Measurements from ENCODE around the gene MSANTD3.
"Not testable (repeated sequence)": the region's sequence is repeated elsewhere in the genome, so short reads cannot be mapped to it uniquely, and the experiment has no call there.

MSANTD3 gene

DNA sequence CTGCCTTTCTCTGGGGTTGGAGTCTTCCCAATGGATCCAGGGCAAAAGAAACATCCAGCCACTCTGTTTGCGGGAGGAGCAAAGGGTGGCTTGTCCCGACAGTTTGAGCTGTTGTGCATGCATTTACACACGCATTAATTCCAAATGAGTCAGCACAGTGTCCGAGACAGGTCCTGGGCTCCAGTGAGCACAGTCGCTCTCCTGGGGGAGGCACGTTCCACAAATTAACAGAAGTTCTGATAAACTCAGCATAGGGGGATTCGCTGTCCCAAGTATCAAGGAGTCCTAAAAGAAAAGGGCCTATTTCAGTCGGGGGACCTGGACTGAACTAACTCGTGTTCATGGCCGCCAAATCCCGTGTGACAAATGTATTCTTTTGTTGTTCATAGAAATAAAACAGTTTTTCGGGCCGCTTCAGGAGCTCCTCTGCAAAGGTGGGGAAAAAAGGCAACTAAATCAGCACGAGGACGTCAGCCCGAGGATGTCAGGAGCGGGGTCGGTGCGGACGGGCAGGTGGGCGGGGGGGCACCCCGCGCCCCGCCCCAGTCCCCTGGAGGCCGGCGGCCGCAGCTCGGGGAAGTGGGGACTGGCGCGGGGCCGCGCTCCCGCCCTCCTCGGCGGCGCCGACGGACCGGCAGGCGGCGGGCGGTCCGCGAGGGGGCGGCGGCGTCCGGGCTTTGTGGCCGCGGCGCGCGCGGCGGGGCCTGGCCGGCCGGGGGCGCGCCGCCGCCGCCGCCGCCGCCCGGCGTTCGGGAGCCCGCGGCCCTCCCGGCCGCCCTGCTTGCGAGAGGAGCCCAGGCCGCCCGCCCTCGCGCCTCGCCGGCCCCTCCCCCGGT, at the start of gene MSANTD3:
TSS of gene MSANTD3 (plus strand) at position 614 of the 836 bp plus-strand sequence. CDS start 14,796 bp downstream, outside the sequence.
- peak; percentile 63 for DNase-seq

DNA sequence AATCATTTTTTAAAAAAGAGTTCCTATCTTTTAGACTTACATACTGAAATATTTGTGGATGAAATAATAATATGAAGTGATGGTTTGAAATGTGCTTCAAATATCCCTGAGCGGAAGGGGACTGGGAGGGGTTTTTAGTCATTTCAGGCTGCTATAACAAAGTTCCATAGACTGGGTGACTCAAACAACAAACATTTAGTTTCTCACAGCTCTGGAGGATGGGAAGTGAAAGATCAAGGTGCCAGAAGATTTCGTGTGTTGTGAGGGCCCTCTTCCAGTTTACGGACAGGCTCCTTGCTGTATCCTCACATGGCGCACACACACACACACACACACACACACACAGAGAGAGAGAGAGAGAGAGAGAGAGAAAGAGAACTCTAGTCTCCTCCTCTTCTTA, 47.1 kb upstream of the MSANTD3 start:
- no peak for DNase-seq

GRCh38 chr9:100392989-100393388, 34.0 kb upstream of the MSANTD3 start:
- DNase-seq, result not testable (repeated sequence)

DNA sequence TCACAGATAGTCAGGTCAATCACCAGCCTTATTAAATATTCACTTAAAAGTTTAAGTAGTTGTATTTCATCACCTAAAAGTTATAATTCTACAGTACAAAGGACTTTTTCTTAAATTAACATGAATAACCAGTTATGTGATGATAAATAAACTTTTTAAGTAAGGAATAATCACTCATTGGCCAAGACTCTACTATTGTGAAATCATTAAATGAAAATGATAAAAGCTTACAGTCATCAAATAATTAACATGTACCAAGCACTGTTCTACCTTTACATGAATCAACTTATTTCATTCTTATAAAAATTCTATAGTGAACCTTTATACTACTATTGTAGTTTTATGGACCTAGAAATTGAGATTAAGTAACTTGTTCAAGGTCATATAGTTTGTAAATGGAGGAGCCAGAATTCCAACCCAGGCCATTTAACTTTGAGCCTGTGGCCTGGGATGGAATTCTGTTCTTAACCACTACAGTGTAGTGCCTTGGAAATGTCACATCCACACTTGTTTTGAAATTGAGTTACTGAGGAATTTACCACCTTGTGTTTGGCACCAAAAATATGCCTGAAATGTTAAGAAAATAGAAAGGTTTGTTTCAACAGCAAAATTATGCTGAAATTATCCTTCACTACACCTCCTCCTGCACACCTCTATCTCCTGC, 32.8 kb upstream of the MSANTD3 start:
- no peak for DNase-seq

DNA sequence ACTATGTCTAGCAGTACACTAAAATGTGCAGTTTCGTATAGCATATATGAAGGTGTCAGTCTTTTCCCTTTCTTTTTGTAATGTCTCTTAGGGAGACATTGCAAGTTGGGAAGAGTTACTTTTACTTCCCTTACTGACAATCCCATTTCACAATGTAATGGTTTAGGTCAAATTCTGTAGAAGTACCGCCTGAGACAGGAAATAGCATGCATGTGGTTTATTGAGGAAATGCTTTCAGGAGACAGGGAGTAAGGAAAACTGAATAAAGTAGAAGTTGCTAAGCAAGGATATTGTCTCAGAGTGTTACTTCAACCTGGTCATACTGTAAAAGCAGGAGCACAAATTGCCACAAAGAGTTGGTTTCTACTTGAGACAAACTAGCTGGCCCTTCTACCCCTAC, 32.1 kb upstream of the MSANTD3 start:
- DNase-seq, result no peak

GRCh38 chr9:100396769-100397168, 30.2 kb upstream of the MSANTD3 start:
- DNase-seq, result no peak

GRCh38 chr9:100397529-100398266, 29.2 kb upstream of the MSANTD3 start:
- no peak for DNase-seq

- no peak for DNase-seq
Measured at GRCh38 chr9:100401042-100401441, 25.9 kb upstream of the MSANTD3 start.

DNA sequence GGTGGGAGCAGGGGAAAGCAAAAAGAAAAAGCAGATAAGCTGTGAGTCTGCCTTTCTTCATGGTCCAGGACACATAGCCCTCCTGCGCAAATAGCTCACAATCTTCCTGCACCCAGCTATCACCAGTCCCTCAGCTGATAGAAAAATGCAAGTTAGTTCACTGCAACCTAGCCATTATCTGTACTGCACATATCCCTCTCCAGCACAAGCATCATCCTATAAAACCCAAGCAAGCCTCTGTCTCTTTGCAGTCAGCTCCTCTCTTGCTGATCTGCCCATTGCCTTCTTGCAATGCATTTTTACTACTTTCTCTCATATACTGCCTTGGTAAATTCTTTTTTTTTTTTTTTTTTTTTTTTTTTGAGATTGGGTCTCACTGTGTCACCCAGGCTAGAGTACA, 20.0 kb upstream of the MSANTD3 start:
- DNase-seq, result no peak

- DNase-seq, result no peak
Measured at GRCh38 chr9:100408546-100409175, 18.3 kb upstream of the MSANTD3 start.

GRCh38 chr9:100409176-100409556, 17.8 kb upstream of the MSANTD3 start:
- no peak for DNase-seq

DNA sequence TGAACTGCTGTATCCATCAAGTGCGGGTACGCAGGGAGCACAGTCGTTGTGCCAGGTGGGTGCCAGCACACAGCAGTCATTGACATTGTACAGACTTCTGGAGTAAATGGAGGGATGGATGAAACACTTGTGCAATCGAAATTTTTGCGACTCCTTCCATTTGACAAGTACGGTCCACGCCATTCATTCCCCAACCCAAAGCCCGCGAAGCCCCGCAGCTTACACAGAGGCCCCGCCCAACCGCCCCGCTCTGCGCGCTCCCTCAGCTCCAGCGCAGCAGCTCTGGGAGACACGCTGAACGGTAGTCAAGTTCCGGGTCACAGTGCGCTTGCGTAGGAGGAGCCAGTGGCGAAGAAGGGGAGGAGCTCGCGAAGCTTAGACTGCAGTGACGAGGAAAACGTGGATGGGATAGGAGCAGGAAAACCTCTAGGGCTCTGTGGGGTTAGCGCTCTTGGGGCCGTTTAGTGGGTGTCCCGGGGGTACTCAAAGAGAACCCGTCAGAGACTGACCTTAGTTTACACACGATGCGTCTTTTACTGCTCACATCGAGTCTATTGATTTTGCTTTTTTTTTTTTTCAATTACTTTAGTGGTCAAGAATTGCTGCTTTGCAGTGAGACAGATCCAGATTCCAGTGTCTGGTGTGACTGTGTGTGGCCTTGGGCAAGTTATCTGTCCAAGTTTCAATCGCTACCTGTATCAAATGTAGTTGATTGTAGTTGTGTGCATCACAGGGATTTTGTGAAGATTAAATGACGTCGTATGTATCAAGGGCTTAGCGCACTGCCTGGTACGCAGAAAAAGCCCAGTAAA, 15.3 kb upstream of the MSANTD3 start:
- peak; percentile 87 for DNase-seq

DNA sequence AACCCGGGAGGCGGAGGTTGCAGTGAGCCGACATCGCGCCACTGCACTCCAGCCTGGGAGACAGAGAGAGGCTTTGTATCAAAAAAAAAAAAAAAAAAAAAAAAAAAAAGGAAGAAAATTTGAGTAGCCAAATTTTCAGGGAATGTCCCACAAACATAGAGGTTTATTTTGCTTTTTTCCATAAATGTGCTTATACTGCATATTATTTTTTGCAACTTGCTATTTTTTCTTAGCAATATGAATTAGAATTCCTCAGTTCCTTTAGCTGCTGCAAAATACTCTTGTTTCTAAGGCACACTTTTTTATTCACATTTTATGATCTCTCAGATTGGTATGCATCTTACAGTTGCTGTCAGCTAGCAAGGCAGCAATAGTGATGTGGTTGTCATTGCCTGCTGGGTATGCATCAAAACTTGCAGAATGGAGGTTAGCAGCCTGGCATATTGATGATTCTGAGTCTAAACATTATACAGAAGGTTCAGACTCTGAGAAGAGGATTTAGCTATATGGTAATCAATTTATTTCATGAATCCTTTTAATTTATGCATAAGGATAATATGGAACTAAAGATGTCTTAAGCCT, 13.0 kb upstream of the MSANTD3 start:
- no peak for DNase-seq

DNA sequence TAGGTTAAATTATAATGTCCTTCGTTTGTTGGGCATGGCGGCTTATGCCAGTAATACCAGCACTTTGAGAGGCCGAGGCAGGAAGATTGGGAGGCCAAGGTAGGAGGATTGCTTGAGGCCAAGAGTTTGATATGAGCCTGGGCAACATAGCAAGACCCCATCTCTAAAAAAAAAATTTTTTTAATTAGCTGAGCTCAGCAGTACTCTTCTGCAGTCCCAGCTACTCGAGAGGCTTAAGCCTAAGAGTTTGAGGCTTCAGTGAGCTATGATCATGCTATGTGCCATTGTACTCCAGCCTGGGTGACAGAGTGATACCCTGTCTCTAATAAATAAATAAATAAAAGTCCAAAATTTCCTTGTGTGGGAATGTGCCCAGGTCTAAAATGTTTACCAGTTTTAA, 9.1 kb upstream of the MSANTD3 start:
- DNase-seq, result no peak

- no peak for DNase-seq
Measured at GRCh38 chr9:100419166-100419565, 7.8 kb upstream of the MSANTD3 start.

DNA sequence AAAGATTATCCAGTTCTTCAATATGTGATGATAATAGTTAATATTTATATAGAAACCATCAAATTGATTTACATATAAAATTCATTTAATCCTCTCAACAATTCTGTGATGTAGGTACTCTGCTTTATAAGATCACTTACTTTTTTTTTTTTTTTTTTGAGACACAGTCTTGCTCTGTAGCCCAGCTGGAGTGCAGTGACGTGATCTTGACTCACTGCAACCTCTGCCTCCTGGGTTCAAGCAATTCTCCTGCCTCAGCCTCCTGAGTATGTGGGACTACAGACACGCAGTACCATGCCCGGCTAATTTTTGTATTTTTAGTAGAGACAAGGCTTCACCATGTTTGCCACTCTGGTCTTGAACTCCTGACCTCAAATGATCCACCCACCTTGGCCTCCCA, 5.8 kb upstream of the MSANTD3 start:
- not testable (repeated sequence) for DNase-seq

- no peak for DNase-seq
Measured at GRCh38 chr9:100425758-100426157, 1.2 kb upstream of the MSANTD3 start.

GRCh38 chr9:100426189-100426529, 784 bp upstream of the MSANTD3 start:
- no peak for DNase-seq

- DNase-seq, result no peak
Measured at GRCh38 chr9:100427366-100428263, 672 bp downstream of the MSANTD3 start.

GRCh38 chr9:100428871-100429654, 2.1 kb downstream of the MSANTD3 start:
- DNase-seq, result no peak

Measured in CD4-positive, alpha-beta T cell treated with Interleukin-10 for 1 hour (primary cell).